NOMO-1 treated with DMSO at 0.1 percent for 48 hours (cell line): Measurements from ENCODE around the gene CLSTN2.

ENCODE experiments used
- DNase-seq: peaks from one replicate; lab custom pipeline; 2025; ENCODE audit not compliant: unreplicated experiment; lab: John Stamatoyannopoulos, UW

CLSTN2 gene

GRCh38 chr3:140572334-140572733, 637.3 kb downstream of the CLSTN2 start:
- no peak for DNase-seq

- DNase-seq = no peak
Measured at GRCh38 chr3:140573011-140573410, 638.0 kb downstream of the CLSTN2 start.

GRCh38 chr3:140574375-140574774, 639.4 kb downstream of the CLSTN2 start:
- no peak for DNase-seq

- DNase-seq = no peak
Measured at GRCh38 chr3:140576449-140576848, 641.5 kb downstream of the CLSTN2 start.

GRCh38 chr3:140577911-140578310, 642.9 kb downstream of the CLSTN2 start:
- no peak for DNase-seq

- DNase-seq = no peak
Measured at GRCh38 chr3:140579260-140579659, 644.3 kb downstream of the CLSTN2 start.

- no peak for DNase-seq
Measured at GRCh38 chr3:140580746-140581145, 645.8 kb downstream of the CLSTN2 start.

GRCh38 chr3:140584549-140584948, 649.6 kb downstream of the CLSTN2 start:
- DNase-seq = no peak

GRCh38 chr3:140585828-140586227, 650.8 kb downstream of the CLSTN2 start:
- no peak for DNase-seq

- no peak for DNase-seq
Measured at GRCh38 chr3:140586311-140586710, 651.3 kb downstream of the CLSTN2 start.

- DNase-seq = no peak
Measured at GRCh38 chr3:140588558-140588957, 653.6 kb downstream of the CLSTN2 start.

GRCh38 chr3:140593766-140594165, 658.8 kb downstream of the CLSTN2 start:
- no peak for DNase-seq

- no peak for DNase-seq
Measured at GRCh38 chr3:140595295-140595694, 660.3 kb downstream of the CLSTN2 start.

- no peak for DNase-seq
Measured at GRCh38 chr3:140597364-140597763, 662.4 kb downstream of the CLSTN2 start.

GRCh38 chr3:140597792-140598191, 662.8 kb downstream of the CLSTN2 start:
- DNase-seq = no peak

- no peak for DNase-seq
Measured at GRCh38 chr3:140599009-140599408, 664.0 kb downstream of the CLSTN2 start.

GRCh38 chr3:140599496-140599895, 664.5 kb downstream of the CLSTN2 start:
- no peak for DNase-seq

- DNase-seq = no peak
Measured at GRCh38 chr3:140601881-140602280, 666.9 kb downstream of the CLSTN2 start.

- DNase-seq = no peak
Measured at GRCh38 chr3:140602781-140603180, 667.8 kb downstream of the CLSTN2 start.

- DNase-seq = no peak
Measured at GRCh38 chr3:140603766-140604165, 668.8 kb downstream of the CLSTN2 start.

- no peak for DNase-seq
Measured at GRCh38 chr3:140610544-140610943, 675.6 kb downstream of the CLSTN2 start.

GRCh38 chr3:140614001-140614400, 679.0 kb downstream of the CLSTN2 start:
- DNase-seq = no peak

GRCh38 chr3:140617135-140617534, 682.1 kb downstream of the CLSTN2 start:
- no peak for DNase-seq

GRCh38 chr3:140626856-140627255, 691.9 kb downstream of the CLSTN2 start:
- no peak for DNase-seq
